ENCODE results near the gene PPM1L.

Gene PPM1L

DNA sequence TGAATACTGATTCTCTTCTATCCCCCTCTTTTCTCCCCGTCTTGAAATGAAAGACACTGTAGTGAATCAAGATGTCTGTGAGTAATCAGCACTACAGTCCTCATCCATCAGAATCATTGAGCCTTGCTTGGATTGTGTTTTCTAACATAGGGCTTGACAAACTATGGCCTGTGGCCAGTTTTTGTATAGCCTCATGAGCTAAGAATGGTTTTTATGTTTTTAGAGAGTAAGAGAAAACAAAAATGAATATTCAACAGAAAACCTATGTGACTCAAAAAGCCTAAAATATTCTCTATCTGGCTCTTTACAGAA lies 55.2 kb downstream of the PPM1L start:
- TF ChIP-seq EZH2 (IDR thresholded peaks at IDR 0.05; ENCODE audit: borderline replicate concordance, low read depth, low read length, severe bottlenecking): no peak
- TF ChIP-seq, protein P1, sequence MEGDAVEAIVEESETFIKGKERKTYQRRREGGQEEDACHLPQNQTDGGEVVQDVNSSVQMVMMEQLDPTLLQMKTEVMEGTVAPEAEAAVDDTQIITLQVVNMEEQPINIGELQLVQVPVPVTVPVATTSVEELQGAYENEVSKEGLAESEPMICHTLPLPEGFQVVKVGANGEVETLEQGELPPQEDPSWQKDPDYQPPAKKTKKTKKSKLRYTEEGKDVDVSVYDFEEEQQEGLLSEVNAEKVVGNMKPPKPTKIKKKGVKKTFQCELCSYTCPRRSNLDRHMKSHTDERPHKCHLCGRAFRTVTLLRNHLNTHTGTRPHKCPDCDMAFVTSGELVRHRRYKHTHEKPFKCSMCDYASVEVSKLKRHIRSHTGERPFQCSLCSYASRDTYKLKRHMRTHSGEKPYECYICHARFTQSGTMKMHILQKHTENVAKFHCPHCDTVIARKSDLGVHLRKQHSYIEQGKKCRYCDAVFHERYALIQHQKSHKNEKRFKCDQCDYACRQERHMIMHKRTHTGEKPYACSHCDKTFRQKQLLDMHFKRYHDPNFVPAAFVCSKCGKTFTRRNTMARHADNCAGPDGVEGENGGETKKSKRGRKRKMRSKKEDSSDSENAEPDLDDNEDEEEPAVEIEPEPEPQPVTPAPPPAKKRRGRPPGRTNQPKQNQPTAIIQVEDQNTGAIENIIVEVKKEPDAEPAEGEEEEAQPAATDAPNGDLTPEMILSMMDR (IDR thresholded peaks at IDR 0.05; ENCODE audit: borderline replicate concordance, extremely low read depth, low read length, poor library complexity, severe bottlenecking): no peak
- Histone ChIP-seq H3K4me1 (ENCODE audit: insufficient read depth, low read length) (no peaks in the 10 kb centered on the region), H3K27ac (ENCODE audit: low read length) (no peak overlapping the region), H4K20me1 (ENCODE audit: insufficient read depth, low read length) (peaks cover 17% of the 10 kb centered on the region), H3K79me2 (ENCODE audit: insufficient read depth, low read length) (no peaks in the 10 kb centered on the region), H2AFZ (ENCODE audit: low read depth, low read length) (no peak overlapping the region), H3K4me3 (ENCODE audit: low read depth in 1 of 2, low read length in 2 of 2) (no peak overlapping the region), H3K9ac (ENCODE audit: low read depth, low read length) (no peak overlapping the region), H3K4me2 (ENCODE audit: insufficient read depth, low read length) (no peak overlapping the region), H3K27me3 (ENCODE audit: insufficient read depth, low read length, poor library complexity) (no peaks in the 10 kb centered on the region), H3K9me3 (ENCODE audit: insufficient read depth, low read length, severe bottlenecking) (no peaks in the 10 kb centered on the region), H3K36me3 (ENCODE audit: insufficient read depth, low read length) (no peaks in the 10 kb centered on the region)
- DNase-seq (no peak), ATAC-seq (ENCODE audit: insufficient read depth, low read depth) (no peak)

DNA sequence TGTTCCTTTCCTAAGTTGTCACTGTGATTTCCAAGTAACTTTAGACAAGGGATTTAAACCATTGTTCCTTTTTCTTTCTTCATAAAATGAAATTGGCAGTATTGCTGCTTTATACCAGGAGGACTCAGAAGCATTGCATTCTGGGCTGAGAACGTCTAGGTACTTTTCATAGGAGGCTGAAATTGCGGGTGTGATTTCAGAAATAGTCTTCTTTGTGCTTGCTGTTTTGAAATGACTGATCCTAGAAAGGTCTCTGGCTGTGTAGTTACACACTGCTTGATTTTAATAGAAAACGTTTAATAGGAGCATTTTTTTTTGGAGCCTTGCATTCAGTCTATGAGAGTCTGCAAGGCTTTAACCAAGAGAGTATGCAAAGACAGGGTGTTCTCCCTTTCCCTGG lies 56.3 kb downstream of the PPM1L start:
- Histone ChIP-seq H3K79me2 (ENCODE audit: insufficient read depth, low read length) (no peaks in the 10 kb centered on the region), H3K4me3 (ENCODE audit: low read depth in 1 of 2, low read length in 2 of 2) (no peak overlapping the region), H3K9ac (ENCODE audit: low read depth, low read length) (no peak overlapping the region), H3K4me2 (ENCODE audit: insufficient read depth, low read length) (no peak overlapping the region), H3K27me3 (ENCODE audit: insufficient read depth, low read length, poor library complexity) (no peaks in the 10 kb centered on the region), H4K20me1 (ENCODE audit: insufficient read depth, low read length) (peaks cover 13% of the 10 kb centered on the region; the same call in 1 of the 2 replicates), H2AFZ (ENCODE audit: low read depth, low read length) (no peak overlapping the region), H3K9me3 (ENCODE audit: insufficient read depth, low read length, severe bottlenecking) (no peaks in the 10 kb centered on the region), H3K4me1 (ENCODE audit: insufficient read depth, low read length) (no peaks in the 10 kb centered on the region), H3K36me3 (ENCODE audit: insufficient read depth, low read length) (no peaks in the 10 kb centered on the region), H3K27ac (ENCODE audit: low read length) (no peak overlapping the region)
- no peak for TF ChIP-seq EZH2 (IDR thresholded peaks at IDR 0.05; ENCODE audit: borderline replicate concordance, low read depth, low read length, severe bottlenecking)
- TF ChIP-seq, protein P1 (IDR thresholded peaks at IDR 0.05; ENCODE audit: borderline replicate concordance, extremely low read depth, low read length, poor library complexity, severe bottlenecking): no peak
- no peak for DNase-seq
- no peak for ATAC-seq (ENCODE audit: insufficient read depth, low read depth)

DNA sequence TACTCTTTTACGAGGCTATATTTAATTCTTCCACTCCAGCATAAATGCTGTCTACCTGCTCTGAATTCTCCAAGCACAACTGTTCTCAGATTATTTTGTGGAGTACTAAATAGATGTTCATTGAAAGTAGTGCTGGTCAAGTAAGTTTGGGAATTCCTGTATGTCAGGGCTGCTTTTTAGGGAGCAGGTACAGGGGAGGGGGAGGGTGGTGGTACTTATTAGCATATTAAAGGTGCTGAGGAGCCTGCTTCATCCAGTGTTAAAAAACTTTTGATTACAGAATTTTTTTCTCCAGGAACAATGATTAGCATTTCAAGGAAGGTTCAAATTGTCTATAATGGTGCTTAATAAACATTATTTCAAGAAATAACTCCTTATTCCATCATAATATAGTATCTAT lies 59.2 kb downstream of the PPM1L start:
- H4K20me1 ChIP-seq (ENCODE audit: insufficient read depth, low read length): peaks cover under 1% of the 10 kb centered on the region; the same call in 1 of the 2 replicates
- no peaks in the 10 kb centered on the region for H3K27me3 ChIP-seq (ENCODE audit: insufficient read depth, low read length, poor library complexity)
- DNase-seq (no peak), ATAC-seq (ENCODE audit: insufficient read depth, low read depth) (no peak)
- H3K4me1 ChIP-seq (ENCODE audit: insufficient read depth, low read length): no peaks in the 10 kb centered on the region
- H2AFZ ChIP-seq (ENCODE audit: low read depth, low read length): no peak overlapping the region
- H3K4me2 ChIP-seq (ENCODE audit: insufficient read depth, low read length): no peak overlapping the region
- TF ChIP-seq EZH2 (IDR thresholded peaks at IDR 0.05; ENCODE audit: borderline replicate concordance, low read depth, low read length, severe bottlenecking): no peak
- TF ChIP-seq, protein P1 (IDR thresholded peaks at IDR 0.05; ENCODE audit: borderline replicate concordance, extremely low read depth, low read length, poor library complexity, severe bottlenecking): no peak
- H3K9me3 ChIP-seq (ENCODE audit: insufficient read depth, low read length, severe bottlenecking): no peaks in the 10 kb centered on the region
- H3K36me3 ChIP-seq (ENCODE audit: insufficient read depth, low read length): no peaks in the 10 kb centered on the region
- no peak overlapping the region for H3K4me3 ChIP-seq (ENCODE audit: low read depth in 1 of 2, low read length in 2 of 2)
- H3K79me2 ChIP-seq (ENCODE audit: insufficient read depth, low read length): no peaks in the 10 kb centered on the region
- no peak overlapping the region for H3K27ac ChIP-seq (ENCODE audit: low read length)
- H3K9ac ChIP-seq (ENCODE audit: low read depth, low read length): no peak overlapping the region

DNA sequence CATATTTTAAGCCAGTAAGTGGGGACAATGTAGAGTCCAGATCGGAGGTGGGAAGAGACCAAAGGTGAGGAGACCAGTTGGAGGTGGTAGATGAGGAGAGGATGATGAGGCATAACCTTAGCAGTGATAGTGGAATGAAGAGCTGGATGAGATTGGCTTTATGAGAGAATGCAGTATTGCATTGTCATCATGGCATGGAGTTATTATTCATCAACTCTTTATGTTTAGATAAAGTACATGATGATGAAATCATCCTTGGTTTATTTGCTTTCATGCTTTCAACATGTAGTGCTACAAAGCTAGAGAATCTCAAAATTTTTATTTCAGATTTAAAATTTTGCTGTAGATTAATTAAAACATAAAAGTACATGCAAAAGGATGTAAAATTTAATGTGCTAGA lies 64.0 kb downstream of the PPM1L start:
- no peaks in the 10 kb centered on the region for H3K79me2 ChIP-seq (ENCODE audit: insufficient read depth, low read length)
- H3K27me3 ChIP-seq (ENCODE audit: insufficient read depth, low read length, poor library complexity): no peaks in the 10 kb centered on the region
- no peaks in the 10 kb centered on the region for H4K20me1 ChIP-seq (ENCODE audit: insufficient read depth, low read length)
- no peak overlapping the region for H3K4me3 ChIP-seq (ENCODE audit: low read depth in 1 of 2, low read length in 2 of 2)
- no peak overlapping the region for H3K9ac ChIP-seq (ENCODE audit: low read depth, low read length)
- no peak for TF ChIP-seq EZH2 (IDR thresholded peaks at IDR 0.05; ENCODE audit: borderline replicate concordance, low read depth, low read length, severe bottlenecking)
- TF ChIP-seq, protein P1 (IDR thresholded peaks at IDR 0.05; ENCODE audit: borderline replicate concordance, extremely low read depth, low read length, poor library complexity, severe bottlenecking): no peak
- no peaks in the 10 kb centered on the region for H3K9me3 ChIP-seq (ENCODE audit: insufficient read depth, low read length, severe bottlenecking)
- ATAC-seq (ENCODE audit: insufficient read depth, low read depth) (no peak), DNase-seq (no peak)
- no peaks in the 10 kb centered on the region for H3K36me3 ChIP-seq (ENCODE audit: insufficient read depth, low read length)
- H3K4me1 ChIP-seq (ENCODE audit: insufficient read depth, low read length): no peaks in the 10 kb centered on the region
- no peak overlapping the region for H3K27ac ChIP-seq (ENCODE audit: low read length)
- no peak overlapping the region for H3K4me2 ChIP-seq (ENCODE audit: insufficient read depth, low read length)
- no peak overlapping the region for H2AFZ ChIP-seq (ENCODE audit: low read depth, low read length)
